Thyroid gland (tissue), 4 donors: ENCODE data around the gene SLC35F1.

ENCODE experiments used
- POLR2A ChIP-seq, 2 donors: fragments of 450-650 bp; IDR thresholded peaks; one replicate each; pipeline ENCODE4 v1.6.1; 2017; ENCODE audit warnings: antibody characterized with exemption in 2 of 2, mild to moderate bottlenecking in 2 of 2, moderate library complexity in 1 of 2
- TF ChIP-seq, protein P1 (sequence below), 6 experiments: fragments of 200-600 bp in 3 of 6; fragments of 450-650 bp in 3 of 6; sonication (generic) in 3 of 6; IDR thresholded peaks; one replicate each; pipeline ENCODE4 v1.5.1; 2016 to 2019; ENCODE audit warnings: antibody characterized with exemption in 6 of 6, mild to moderate bottlenecking in 2 of 6, inconsistent platforms in 1 of 6, moderate library complexity in 1 of 6

DNA sequence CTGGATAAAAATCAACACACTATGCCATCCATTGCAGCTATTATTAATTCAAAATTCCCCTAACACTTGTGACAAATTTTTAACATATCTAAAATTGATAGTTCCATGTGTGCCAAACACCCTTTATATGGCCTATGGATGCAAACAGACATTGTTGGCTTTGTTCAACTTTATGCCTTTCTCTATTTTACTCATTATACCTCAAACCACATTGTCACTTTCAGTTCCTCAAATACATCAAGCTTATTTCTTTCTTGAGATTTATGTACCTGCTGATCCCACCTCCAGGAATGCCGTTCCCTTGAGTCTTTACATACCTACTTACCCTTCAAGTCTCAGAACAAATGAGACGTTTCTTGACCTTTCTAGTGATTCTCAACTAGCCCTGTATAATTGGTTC is 447.6 kb downstream of the SLC35F1 start:
- TF ChIP-seq, protein P1, sequence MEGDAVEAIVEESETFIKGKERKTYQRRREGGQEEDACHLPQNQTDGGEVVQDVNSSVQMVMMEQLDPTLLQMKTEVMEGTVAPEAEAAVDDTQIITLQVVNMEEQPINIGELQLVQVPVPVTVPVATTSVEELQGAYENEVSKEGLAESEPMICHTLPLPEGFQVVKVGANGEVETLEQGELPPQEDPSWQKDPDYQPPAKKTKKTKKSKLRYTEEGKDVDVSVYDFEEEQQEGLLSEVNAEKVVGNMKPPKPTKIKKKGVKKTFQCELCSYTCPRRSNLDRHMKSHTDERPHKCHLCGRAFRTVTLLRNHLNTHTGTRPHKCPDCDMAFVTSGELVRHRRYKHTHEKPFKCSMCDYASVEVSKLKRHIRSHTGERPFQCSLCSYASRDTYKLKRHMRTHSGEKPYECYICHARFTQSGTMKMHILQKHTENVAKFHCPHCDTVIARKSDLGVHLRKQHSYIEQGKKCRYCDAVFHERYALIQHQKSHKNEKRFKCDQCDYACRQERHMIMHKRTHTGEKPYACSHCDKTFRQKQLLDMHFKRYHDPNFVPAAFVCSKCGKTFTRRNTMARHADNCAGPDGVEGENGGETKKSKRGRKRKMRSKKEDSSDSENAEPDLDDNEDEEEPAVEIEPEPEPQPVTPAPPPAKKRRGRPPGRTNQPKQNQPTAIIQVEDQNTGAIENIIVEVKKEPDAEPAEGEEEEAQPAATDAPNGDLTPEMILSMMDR (IDR thresholded peaks at IDR 0.05) = no peak
- TF ChIP-seq POLR2A (IDR thresholded peaks at IDR 0.05) = no peak
